Calu3 (cell line): Measurements from ENCODE around the gene MFNG. TPM values are rescaled to one million over a fixed set of nuclear protein-coding genes. Genes with fewer than 3 reads are reported as not detected.
A peak's percentile ranks its signal among the peaks of the same experiment; 100 is the strongest.

ENCODE experiments used
- BruUV-seq: library from RNA; stranded (reverse); fragments of 400-500 nt; replicated peaks from 2 replicates; lab custom pipeline; 2021; lab: Mats Ljungman, UMichigan
- CTCF ChIA-PET: fragments of 300-600 bp; sonication (Branson Sonifier 250); formaldehyde crosslinking; loops from one replicate; lab custom pipeline; 2022; ENCODE audit warnings: antibody characterized with exemption; lab: Charles Lee
- DNase-seq: peaks from one replicate; pipeline ENCODE4 v3.0.0; 2022
- H3K27ac Mint-ChIP-seq: one replicate; pipeline ENCODE4 v1.8.0; 2022; ENCODE audit warnings: mixed read lengths; ENCODE audit not compliant: unreplicated experiment
- H3K27me3 Mint-ChIP-seq: one replicate; pipeline ENCODE4 v1.8.0; 2022; ENCODE audit warnings: mixed read lengths; ENCODE audit not compliant: unreplicated experiment
- H3K36me3 Mint-ChIP-seq: one replicate; pipeline ENCODE4 v1.8.0; 2022; ENCODE audit warnings: mild to moderate bottlenecking, moderate library complexity, mixed read lengths; ENCODE audit not compliant: insufficient read depth, unreplicated experiment
- H3K4me1 Mint-ChIP-seq: one replicate; pipeline ENCODE4 v1.8.0; 2022; ENCODE audit warnings: mild to moderate bottlenecking, low read depth, mixed read lengths; ENCODE audit not compliant: unreplicated experiment
- H3K4me3 Mint-ChIP-seq: one replicate; pipeline ENCODE4 v1.8.0; 2022; ENCODE audit warnings: mild to moderate bottlenecking, low read depth, moderate library complexity, mixed read lengths; ENCODE audit not compliant: unreplicated experiment
- H3K9me3 Mint-ChIP-seq: one replicate; pipeline ENCODE4 v1.8.0; 2022; ENCODE audit warnings: low read depth, mixed read lengths; ENCODE audit not compliant: unreplicated experiment
- CTCF ChIP-seq: fragments of 200-600 bp; IDR thresholded peaks from one replicate; pipeline ENCODE4 v1.8.0; 2022; ENCODE audit warnings: antibody characterized with exemption; ENCODE audit not compliant: unreplicated experiment
- intact Hi-C: fragments of 100-400 bp; cut with micrococcal nuclease; formaldehyde crosslinking; loops from one replicate; pipeline ENCODE4 v1.10.0; 2022; ENCODE audit not compliant: unreplicated experiment
- total RNA-seq: library from RNA; stranded (reverse); gene quantifications from 2 replicates; pipeline ENCODE4 v1.2.3, GENCODE V29; 2022

MFNG gene
- total RNA-seq, 1 experiment from 2014 or later: 22.1 TPM

DNA sequence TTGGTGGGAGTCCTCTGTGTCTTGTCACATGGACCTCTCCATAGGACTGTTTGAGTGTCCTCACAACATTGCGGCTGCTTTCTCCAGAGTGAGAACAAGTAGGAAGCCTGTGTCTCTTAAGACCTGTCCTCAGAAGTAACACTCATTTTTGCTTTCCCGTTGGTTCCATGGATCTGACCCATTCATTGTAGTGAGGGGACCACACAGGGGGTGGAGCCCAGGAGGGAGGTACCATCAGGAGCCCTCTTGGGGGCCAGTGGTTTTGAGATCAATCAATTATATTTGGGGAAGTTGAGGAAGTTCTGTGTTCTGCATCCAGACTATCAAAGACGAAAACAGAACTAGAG is 53.5 kb downstream of the MFNG start:
- Mint-ChIP-seq H3K4me3 (peak overlapping the region; percentile 15), H3K9me3 (no peaks in the 10 kb centered on the region), H3K36me3 (peaks cover 18% of the 10 kb centered on the region), H3K27ac (peak overlapping the region; percentile 66), H3K4me1 (peaks cover 27% of the 10 kb centered on the region), H3K27me3 (peaks cover 14% of the 10 kb centered on the region)
- no peak for TF ChIP-seq CTCF
- no TSS peak for BruUV-seq
- DNase-seq: no peak
- intact Hi-C loops: loop anchor here (1.0 kb wide), 1 partner anchor 23 kb away; no protein-coding TSS in a partner anchor
- CTCF ChIA-PET: interaction anchor here (0.7 to 2.8 kb wide), 5 partner anchors 24 to 129 kb away, joined by 3 to 16 read pairs (median 4); no protein-coding TSS in a partner anchor

DNA sequence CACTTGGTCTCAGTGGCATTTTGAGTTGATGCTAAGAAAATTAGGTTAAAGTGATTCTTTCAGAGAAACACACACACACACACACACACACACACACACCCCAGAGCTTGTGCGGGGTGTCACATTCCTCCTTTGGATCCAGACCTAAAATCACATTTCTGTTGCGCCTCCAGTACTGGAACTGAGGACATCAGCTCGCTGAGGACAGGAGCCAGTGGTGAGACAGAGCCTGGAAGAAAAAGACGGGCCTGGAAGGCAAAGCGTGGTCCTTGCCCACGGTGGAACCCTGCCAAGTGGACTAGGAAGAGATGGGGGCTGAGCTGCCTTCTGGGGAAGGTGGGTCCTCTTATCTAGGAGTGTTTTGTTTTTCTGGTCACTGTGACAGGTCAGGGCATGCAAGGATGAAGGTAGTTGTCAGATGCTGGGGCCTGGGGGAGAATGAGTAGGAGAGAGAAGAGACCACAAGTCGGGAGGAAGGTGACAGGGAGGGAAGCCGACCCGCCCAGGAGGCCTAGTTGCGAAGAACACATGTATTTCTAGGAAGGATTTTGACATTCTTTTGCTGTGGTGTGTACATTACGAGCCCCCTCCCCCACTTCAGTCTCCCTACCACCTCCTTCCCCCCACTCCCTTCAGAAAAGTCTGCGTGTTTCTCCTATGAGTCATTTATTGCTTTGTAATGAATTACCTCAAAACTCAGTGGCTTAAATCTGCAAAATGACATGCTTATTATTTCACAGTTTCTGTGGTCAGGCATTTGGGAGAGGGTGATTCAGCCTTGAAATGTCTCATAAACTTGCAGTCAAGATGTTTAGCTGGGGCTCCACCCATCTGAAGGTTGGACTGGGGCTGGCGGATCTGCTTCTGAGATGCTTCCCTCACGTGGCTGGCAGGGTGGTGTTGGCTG is 54.1 kb downstream of the MFNG start:
- Mint-ChIP-seq H3K4me1 (peaks cover 27% of the 10 kb centered on the region), H3K36me3 (peaks cover 24% of the 10 kb centered on the region), H3K4me3 (peak overlapping the region; percentile 15), H3K27ac (peak overlapping the region; percentile 66), H3K27me3 (peaks cover 20% of the 10 kb centered on the region), H3K9me3 (no peaks in the 10 kb centered on the region)
- intact Hi-C loops: loop anchor here (1.0 kb wide), 1 partner anchor 23 kb away; no protein-coding TSS in a partner anchor
- CTCF ChIA-PET: interaction anchor here (0.7 to 2.8 kb wide), 7 partner anchors 9 to 128 kb away, joined by 3 to 16 read pairs (median 4); no protein-coding TSS in a partner anchor
- TF ChIP-seq CTCF: no peak
- BruUV-seq: no TSS peak
- DNase-seq: peak; percentile 79

- intact Hi-C loops: no loop called here
- Mint-ChIP-seq H3K36me3 (peaks cover 30% of the 10 kb centered on the region), H3K27ac (peak overlapping the region; percentile 66)
Measured at GRCh38 chr22:37431366-37431765, 54.8 kb downstream of the MFNG start.

GRCh38 chr22:37430941-37431340 is 55.2 kb downstream of the MFNG start:
- H3K4me3 Mint-ChIP-seq: no peak overlapping the region
- no TSS peak for BruUV-seq
- intact Hi-C loops: no loop called here
- H3K36me3 Mint-ChIP-seq: peaks cover 31% of the 10 kb centered on the region
- CTCF ChIA-PET: interaction anchor here (0.6 to 2.8 kb wide), 5 partner anchors 11 to 339 kb away, joined by 3 to 16 read pairs (median 7); no protein-coding TSS in a partner anchor
- H3K4me1 Mint-ChIP-seq: peaks cover 34% of the 10 kb centered on the region
- H3K9me3 Mint-ChIP-seq: no peaks in the 10 kb centered on the region
- H3K27ac Mint-ChIP-seq: peak overlapping the region; percentile 66
- DNase-seq: no peak
- H3K27me3 Mint-ChIP-seq: peaks cover 32% of the 10 kb centered on the region
- TF ChIP-seq CTCF: no peak

More at GRCh38 chr22:37431366-37431765, 54.8 kb downstream of the MFNG start:
- CTCF ChIA-PET: interaction anchor here (0.6 to 2.8 kb wide), 5 partner anchors 11 to 339 kb away, joined by 3 to 16 read pairs (median 7); no protein-coding TSS in a partner anchor
- peaks cover 29% of the 10 kb centered on the region for H3K4me1 Mint-ChIP-seq
- TF ChIP-seq CTCF: no peak
- BruUV-seq: no TSS peak
- no peak for DNase-seq
- no peaks in the 10 kb centered on the region for H3K9me3 Mint-ChIP-seq
- H3K27me3 Mint-ChIP-seq: peaks cover 27% of the 10 kb centered on the region
- peak overlapping the region; percentile 15 for H3K4me3 Mint-ChIP-seq
